ENCODE results near the gene SLC7A6OS.

The SLC7A6OS gene

GRCh38 chr16:68279726-68280558, 30.8 kb downstream of the SLC7A6OS start:
- no peak for DNase-seq (ENCODE audit: low read depth)

GRCh38 chr16:68276223-68276622, 34.5 kb downstream of the SLC7A6OS start:
- DNase-seq (ENCODE audit: low read depth) = no peak

- no peak for DNase-seq (ENCODE audit: low read depth)
Observed at GRCh38 chr16:68275611-68276191, 35.0 kb downstream of the SLC7A6OS start.

GRCh38 chr16:68274441-68274840, 36.3 kb downstream of the SLC7A6OS start:
- no peak for DNase-seq (ENCODE audit: low read depth)

- no peak for DNase-seq (ENCODE audit: low read depth)
Observed at GRCh38 chr16:68273896-68274295, 36.9 kb downstream of the SLC7A6OS start.

GRCh38 chr16:68273459-68273858, 37.3 kb downstream of the SLC7A6OS start:
- DNase-seq (ENCODE audit: low read depth) = no peak

- no peak for DNase-seq (ENCODE audit: low read depth)
Observed at GRCh38 chr16:68272507-68273209, 38.1 kb downstream of the SLC7A6OS start.

GRCh38 chr16:68270353-68270752, 40.4 kb downstream of the SLC7A6OS start:
- no peak for DNase-seq (ENCODE audit: low read depth)

- DNase-seq (ENCODE audit: low read depth) = no peak
Observed at GRCh38 chr16:68269793-68270192, 41.0 kb downstream of the SLC7A6OS start.

GRCh38 chr16:68267612-68268405, 42.9 kb downstream of the SLC7A6OS start:
- no peak for DNase-seq (ENCODE audit: low read depth)

GRCh38 chr16:68265078-68265920, 45.4 kb downstream of the SLC7A6OS start:
- peak; percentile 37 for DNase-seq (ENCODE audit: low read depth)

- peak; percentile 87 for DNase-seq (ENCODE audit: low read depth)
Observed at GRCh38 chr16:68264128-68265077, 46.3 kb downstream of the SLC7A6OS start, which contains the start of gene SLC7A6. Gene SLC7A6, plus strand, starts transcription at chr16:68264526. Its CDS starts 10,201 bp downstream, at chr16:68274727.

- DNase-seq (ENCODE audit: low read depth) = no peak
Observed at GRCh38 chr16:68263559-68264127, 47.1 kb downstream of the SLC7A6OS start.

GRCh38 chr16:68259007-68259825, 51.5 kb downstream of the SLC7A6OS start:
- DNase-seq (ENCODE audit: low read depth) = no peak

- DNase-seq (ENCODE audit: low read depth) = no peak
Observed at GRCh38 chr16:68257906-68258800, 52.6 kb downstream of the SLC7A6OS start.

GRCh38 chr16:68257251-68257905, 53.4 kb downstream of the SLC7A6OS start:
- DNase-seq (ENCODE audit: low read depth) = no peak

GRCh38 chr16:68255712-68256111, 55.0 kb downstream of the SLC7A6OS start:
- no peak for DNase-seq (ENCODE audit: low read depth)

Data from activated T-cell treated with anti-CD3 and anti-CD28 coated beads for 48 hours (primary cell).